Osteocyte (in vitro differentiated cells): ENCODE data around the gene NINL. TPM values are rescaled to one million over a fixed set of nuclear protein-coding genes. Genes with fewer than 3 reads are reported as not detected.

Experiments used
- DNase-seq: peaks from one replicate; pipeline ENCODE4 v3.0.0; 2021; ENCODE audit warnings: mixed read lengths; ENCODE audit not compliant: unreplicated experiment; ENCODE audit errors: extremely low spot score
- H3K27ac Mint-ChIP-seq: one replicate; pipeline ENCODE4 v1.8.0; 2021; ENCODE audit warnings: mild to moderate bottlenecking, mixed read lengths; ENCODE audit not compliant: unreplicated experiment
- H3K27me3 Mint-ChIP-seq: one replicate; pipeline ENCODE4 v1.8.0; 2021; ENCODE audit warnings: mixed read lengths; ENCODE audit not compliant: unreplicated experiment
- H3K36me3 Mint-ChIP-seq: one replicate; pipeline ENCODE4 v1.8.0; 2021; ENCODE audit warnings: mixed read lengths; ENCODE audit not compliant: unreplicated experiment
- H3K4me1 Mint-ChIP-seq: one replicate; pipeline ENCODE4 v1.8.0; 2021; ENCODE audit warnings: mixed read lengths; ENCODE audit not compliant: unreplicated experiment
- H3K4me3 Mint-ChIP-seq: one replicate; pipeline ENCODE4 v1.8.0; 2021; ENCODE audit warnings: mild to moderate bottlenecking, moderate library complexity, mixed read lengths; ENCODE audit not compliant: unreplicated experiment
- H3K9me3 Mint-ChIP-seq: one replicate; pipeline ENCODE4 v1.8.0; 2021; ENCODE audit warnings: mixed read lengths; ENCODE audit not compliant: unreplicated experiment
- CTCF ChIP-seq: fragments of 200-600 bp; sonication (generic); IDR thresholded peaks from 2 replicates; pipeline ENCODE4 v1.5.0; 2021; ENCODE audit warnings: antibody characterized with exemption, mild to moderate bottlenecking, moderate library complexity
- total RNA-seq: library from RNA; stranded (reverse); gene quantifications from 2 replicates; pipeline ENCODE4 v1.2.1, GENCODE V29; 2021

Gene NINL
- total RNA-seq, 1 donor from 2014 or later = 20.8 TPM

DNA sequence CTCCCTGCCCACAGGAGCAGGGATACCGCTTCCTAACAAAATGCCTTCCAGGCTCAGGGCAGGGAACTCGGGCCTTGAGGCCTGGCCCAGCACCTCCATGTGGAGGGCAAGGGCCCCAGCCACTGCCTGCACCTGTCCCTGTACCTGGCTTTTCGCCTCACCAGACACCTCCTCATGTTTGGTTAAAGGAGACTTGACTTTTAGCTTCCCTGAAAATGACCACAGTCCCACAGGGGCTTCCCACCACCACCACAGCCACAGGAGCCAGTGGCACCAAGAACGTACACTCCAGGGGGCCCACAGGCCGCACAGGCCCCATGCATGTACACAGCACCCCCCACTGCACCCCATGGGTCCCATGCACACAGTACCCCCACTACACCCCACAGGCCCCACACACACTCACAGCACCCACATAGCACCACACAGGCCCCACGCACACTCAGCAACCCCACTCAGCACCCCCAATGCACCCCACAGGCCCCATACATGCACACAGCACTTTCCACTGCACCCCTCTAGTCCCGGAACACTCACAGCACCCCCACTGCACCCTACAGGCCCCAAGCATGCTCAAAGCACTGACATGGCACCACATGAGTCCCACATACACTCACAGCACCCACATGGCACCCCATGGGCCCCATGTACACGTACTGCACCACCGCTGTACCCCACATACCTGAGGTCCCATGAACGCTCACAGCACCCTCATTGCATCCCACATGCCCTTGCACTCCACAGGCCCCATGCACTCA lies 91.4 kb downstream of the NINL start:
- no peaks in the 10 kb centered on the region for H3K9me3 Mint-ChIP-seq
- H3K36me3 Mint-ChIP-seq = peaks cover 7% of the 10 kb centered on the region
- no peaks in the 10 kb centered on the region for H3K4me1 Mint-ChIP-seq
- H3K4me3 Mint-ChIP-seq = no peak overlapping the region
- no peak for TF ChIP-seq CTCF
- no peaks in the 10 kb centered on the region for H3K27me3 Mint-ChIP-seq
- H3K27ac Mint-ChIP-seq = no peak overlapping the region
- DNase-seq = no peak

GRCh38 chr20:25493137-25493536 lies 92.2 kb downstream of the NINL start:
- no peaks in the 10 kb centered on the region for H3K4me1 Mint-ChIP-seq
- no peaks in the 10 kb centered on the region for H3K9me3 Mint-ChIP-seq
- DNase-seq = no peak
- peaks cover 14% of the 10 kb centered on the region for H3K36me3 Mint-ChIP-seq
- TF ChIP-seq CTCF = no peak
- H3K4me3 Mint-ChIP-seq = no peak overlapping the region
- no peak overlapping the region for H3K27ac Mint-ChIP-seq
- no peaks in the 10 kb centered on the region for H3K27me3 Mint-ChIP-seq

GRCh38 chr20:25491446-25492038 lies 93.8 kb downstream of the NINL start:
- DNase-seq = no peak
- H3K36me3 Mint-ChIP-seq = peaks cover 14% of the 10 kb centered on the region

GRCh38 chr20:25490656-25491445 lies 94.5 kb downstream of the NINL start:
- no peak for TF ChIP-seq CTCF
- Mint-ChIP-seq H3K9me3 (no peaks in the 10 kb centered on the region), H3K27ac (no peak overlapping the region), H3K4me1 (peaks cover 5% of the 10 kb centered on the region), H3K4me3 (no peak overlapping the region), H3K36me3 (peaks cover 13% of the 10 kb centered on the region), H3K27me3 (no peaks in the 10 kb centered on the region)
- no peak for DNase-seq

More at GRCh38 chr20:25491446-25492038, 93.8 kb downstream of the NINL start:
- Mint-ChIP-seq H3K9me3 (no peaks in the 10 kb centered on the region), H3K4me3 (no peak overlapping the region), H3K27ac (no peak overlapping the region), H3K4me1 (peaks cover under 1% of the 10 kb centered on the region), H3K27me3 (no peaks in the 10 kb centered on the region)
- TF ChIP-seq CTCF = no peak
